HAP-1 (cell line): ENCODE measurements around the gene MGMT.

ENCODE experiments used
- DNase-seq, 2 experiments: peaks; one replicate each; pipeline ENCODE4 v3.0.0-alpha.2; 2016 to 2020; ENCODE audit warnings: low spot score in 2 of 2
- H3K27me3 ChIP-seq: fragments of 250-450 bp; sonication (Bioruptor Pico); 2 replicates; pipeline ENCODE4 v1.5.1; 2020; ENCODE audit warnings: low read depth, mild to moderate bottlenecking, moderate library complexity
- H3K36me3 ChIP-seq: fragments of 250-450 bp; sonication (Bioruptor Pico); replicated peaks from 2 replicates; pipeline ENCODE4 v1.5.1; 2020; ENCODE audit warnings: mild to moderate bottlenecking
- H3K4me1 ChIP-seq: fragments of 250-450 bp; sonication (Bioruptor Pico); 2 replicates; pipeline ENCODE4 v1.5.1; 2020; ENCODE audit warnings: mild to moderate bottlenecking
- H3K4me3 ChIP-seq: fragments of 250-450 bp; sonication (Bioruptor Pico); 2 replicates; pipeline ENCODE4 v1.5.1; 2020; ENCODE audit warnings: mild to moderate bottlenecking, moderate library complexity
- H3K9me3 ChIP-seq: fragments of 250-450 bp; sonication (Bioruptor Pico); 2 replicates; pipeline ENCODE4 v1.5.1; 2020; ENCODE audit warnings: mild to moderate bottlenecking, moderate library complexity
- in situ Hi-C: fragments of 300-500 bp; cut with MboI; formaldehyde crosslinking; loops from 3 replicates; pipeline ENCODE4 v1.14.3; 2020; ENCODE audit warnings: low sequenced_read_pairs, inconsistent platforms, mixed read lengths

The MGMT gene

GRCh38 chr10:129800796-129801340, 333.8 kb downstream of the MGMT start:
- no peaks in the 10 kb centered on the region for H3K4me1 ChIP-seq
- H3K27me3 ChIP-seq, result no peaks in the 10 kb centered on the region
- no peaks in the 10 kb centered on the region for H3K36me3 ChIP-seq
- in situ Hi-C loops, result no loop called here
- no peak overlapping the region for H3K4me3 ChIP-seq
- no peak for DNase-seq
- no peaks in the 10 kb centered on the region for H3K9me3 ChIP-seq

- Histone ChIP-seq H3K4me3 (no peak overlapping the region), H3K9me3 (no peaks in the 10 kb centered on the region), H3K36me3 (no peaks in the 10 kb centered on the region), H3K27me3 (no peaks in the 10 kb centered on the region), H3K4me1 (no peaks in the 10 kb centered on the region)
- in situ Hi-C loops, result no loop called here
- no peak for DNase-seq
These were observed 340.2 kb downstream of the MGMT start for GRCh38 chr10:129807211-129807610.

- Histone ChIP-seq H3K36me3 (no peaks in the 10 kb centered on the region), H3K4me3 (no peak overlapping the region), H3K9me3 (no peaks in the 10 kb centered on the region), H3K27me3 (no peaks in the 10 kb centered on the region), H3K4me1 (no peaks in the 10 kb centered on the region)
- DNase-seq, result no peak
- in situ Hi-C loops, result no loop called here
These were observed 341.3 kb downstream of the MGMT start for GRCh38 chr10:129808092-129808983.

- H3K9me3 ChIP-seq, result no peaks in the 10 kb centered on the region
- no peak for DNase-seq
- in situ Hi-C loops, result no loop called here
These were observed 342.4 kb downstream of the MGMT start for GRCh38 chr10:129809431-129809830.

GRCh38 chr10:129809841-129810240, 342.8 kb downstream of the MGMT start:
- Histone ChIP-seq H3K4me3 (no peak overlapping the region), H3K9me3 (no peaks in the 10 kb centered on the region), H3K27me3 (no peaks in the 10 kb centered on the region), H3K4me1 (no peaks in the 10 kb centered on the region), H3K36me3 (no peaks in the 10 kb centered on the region)
- in situ Hi-C loops, result no loop called here
- no peak for DNase-seq

More at GRCh38 chr10:129809431-129809830, 342.4 kb downstream of the MGMT start:
- Histone ChIP-seq H3K36me3 (no peaks in the 10 kb centered on the region), H3K27me3 (no peaks in the 10 kb centered on the region), H3K4me1 (no peaks in the 10 kb centered on the region), H3K4me3 (no peak overlapping the region)

GRCh38 chr10:129811208-129811607, 344.2 kb downstream of the MGMT start:
- Histone ChIP-seq H3K27me3 (no peaks in the 10 kb centered on the region), H3K4me1 (no peaks in the 10 kb centered on the region), H3K36me3 (no peaks in the 10 kb centered on the region), H3K9me3 (no peaks in the 10 kb centered on the region), H3K4me3 (no peak overlapping the region)
- in situ Hi-C loops, result no loop called here
- no peak for DNase-seq

- H3K36me3 ChIP-seq, result no peaks in the 10 kb centered on the region
- H3K9me3 ChIP-seq, result no peaks in the 10 kb centered on the region
- no peak for DNase-seq
- no peaks in the 10 kb centered on the region for H3K27me3 ChIP-seq
- no peaks in the 10 kb centered on the region for H3K4me1 ChIP-seq
- in situ Hi-C loops, result no loop called here
- H3K4me3 ChIP-seq, result no peak overlapping the region
These were observed 345.4 kb downstream of the MGMT start for GRCh38 chr10:129812398-129812797.

GRCh38 chr10:129814681-129815646, 347.9 kb downstream of the MGMT start:
- no peaks in the 10 kb centered on the region for H3K4me1 ChIP-seq
- DNase-seq, result no peak
- no peak overlapping the region for H3K4me3 ChIP-seq
- H3K36me3 ChIP-seq, result no peaks in the 10 kb centered on the region
- no peaks in the 10 kb centered on the region for H3K27me3 ChIP-seq
- H3K9me3 ChIP-seq, result no peaks in the 10 kb centered on the region
- in situ Hi-C loops, result no loop called here

- no peaks in the 10 kb centered on the region for H3K9me3 ChIP-seq
- in situ Hi-C loops, result no loop called here
- no peaks in the 10 kb centered on the region for H3K27me3 ChIP-seq
- no peak for DNase-seq
- H3K36me3 ChIP-seq, result no peaks in the 10 kb centered on the region
- H3K4me1 ChIP-seq, result no peaks in the 10 kb centered on the region
- no peak overlapping the region for H3K4me3 ChIP-seq
These were observed 349.0 kb downstream of the MGMT start for GRCh38 chr10:129815898-129816655.

- Histone ChIP-seq H3K9me3 (no peaks in the 10 kb centered on the region), H3K36me3 (no peaks in the 10 kb centered on the region), H3K4me1 (no peaks in the 10 kb centered on the region), H3K27me3 (no peaks in the 10 kb centered on the region), H3K4me3 (no peak overlapping the region)
- no peak for DNase-seq
- in situ Hi-C loops, result no loop called here
These were observed 349.6 kb downstream of the MGMT start for GRCh38 chr10:129816656-129817045.
